C4-2B (cell line): ENCODE results near the gene ZSWIM5.
"Not testable (repeated sequence)": the region's sequence is repeated elsewhere in the genome, so short reads cannot be mapped to it uniquely, and the experiment has no call there.

Experiments
- H3K27ac ChIP-seq: fragments of 450-650 bp; 2 replicates; pipeline ENCODE4 v1.5.1; 2017
- CTCF ChIP-seq: fragments of 450-650 bp; conservative IDR thresholded peaks from 2 replicates; pipeline ENCODE4 v1.5.1; 2017; ENCODE audit warnings: mild to moderate bottlenecking
- ZFX ChIP-seq: fragments of 450-650 bp; IDR thresholded peaks from 2 replicates; pipeline ENCODE4 v1.6.1; 2017

ZSWIM5 gene

GRCh38 chr1:45172005-45172404, 34.4 kb downstream of the ZSWIM5 start:
- TF ChIP-seq CTCF (no peak), ZFX (no peak)

GRCh38 chr1:45171575-45171974, 34.8 kb downstream of the ZSWIM5 start:
- no peak for TF ChIP-seq CTCF

More at GRCh38 chr1:45172005-45172404, 34.4 kb downstream of the ZSWIM5 start:
- no peak overlapping the region for H3K27ac ChIP-seq

GRCh38 chr1:45170151-45170742, 36.2 kb downstream of the ZSWIM5 start:
- no peak for TF ChIP-seq CTCF
- no peak for TF ChIP-seq ZFX
- H3K27ac ChIP-seq, result no peak overlapping the region

More at GRCh38 chr1:45171575-45171974, 34.8 kb downstream of the ZSWIM5 start:
- H3K27ac ChIP-seq, result no peak overlapping the region

- not testable (repeated sequence) for H3K27ac ChIP-seq
Measured at GRCh38 chr1:45167947-45168346, 38.5 kb downstream of the ZSWIM5 start.

- not testable (repeated sequence) for H3K27ac ChIP-seq
Measured at GRCh38 chr1:45164307-45164706, 42.1 kb downstream of the ZSWIM5 start.

- H3K27ac ChIP-seq, result not testable (repeated sequence)
Measured at GRCh38 chr1:45163111-45163510, 43.3 kb downstream of the ZSWIM5 start.

- H3K27ac ChIP-seq, result not testable (repeated sequence)
Measured at GRCh38 chr1:45162041-45163035, 44.1 kb downstream of the ZSWIM5 start.

- TF ChIP-seq ZFX, result no peak
- TF ChIP-seq CTCF, result no peak
- H3K27ac ChIP-seq, result no peak overlapping the region
Measured at GRCh38 chr1:45155957-45156356, 50.4 kb downstream of the ZSWIM5 start.

- no peak overlapping the region for H3K27ac ChIP-seq
- no peak for TF ChIP-seq ZFX
- no peak for TF ChIP-seq CTCF
Measured at GRCh38 chr1:45155423-45155822, 51.0 kb downstream of the ZSWIM5 start.
